GM12891 (cell line): ENCODE results near the gene ANKRD66.
"Not testable (repeated sequence)": the region's sequence is repeated elsewhere in the genome, so short reads cannot be mapped to it uniquely, and the experiment has no call there.

Experiments used
- DNase-seq: peaks from one replicate; pipeline ENCODE4 v3.0.0; 2011; ENCODE audit warnings: low spot score; ENCODE audit not compliant: insufficient read length
- FAIRE-seq: peaks from 2 replicates; lab custom pipeline; 2011; peaks lifted over from hg19 to GRCh38; lab: Jason Lieb, UNC
- PAX5 ChIP-seq: IDR thresholded peaks from 2 replicates; pipeline ENCODE4 v1.6.1; 2011; ENCODE audit warnings: low read length, moderate library complexity, mild to moderate bottlenecking; ENCODE audit not compliant: insufficient read depth, severe bottlenecking
- POLR2A ChIP-seq: IDR thresholded peaks from 2 replicates; pipeline ENCODE4 v1.6.1; 2011; ENCODE audit warnings: low read depth, low read length, control low read depth
- POLR2AphosphoS5 ChIP-seq: IDR thresholded peaks from 2 replicates; pipeline ENCODE4 v1.6.1; 2011; ENCODE audit warnings: low read depth, low read length, control low read depth
- POU2F2 ChIP-seq: IDR thresholded peaks from 2 replicates; pipeline ENCODE4 v1.6.1; 2011; ENCODE audit warnings: low read depth, mild to moderate bottlenecking, control low read depth, low read length, moderate library complexity
- SPI1 ChIP-seq: IDR thresholded peaks from 2 replicates; pipeline ENCODE4 v1.6.1; 2011; ENCODE audit warnings: low read depth, low read length, control low read depth
- TAF1 ChIP-seq: IDR thresholded peaks from 2 replicates; pipeline ENCODE4 v1.6.1; 2011; ENCODE audit warnings: low read depth, low read length, control low read depth

Gene ANKRD66

DNA sequence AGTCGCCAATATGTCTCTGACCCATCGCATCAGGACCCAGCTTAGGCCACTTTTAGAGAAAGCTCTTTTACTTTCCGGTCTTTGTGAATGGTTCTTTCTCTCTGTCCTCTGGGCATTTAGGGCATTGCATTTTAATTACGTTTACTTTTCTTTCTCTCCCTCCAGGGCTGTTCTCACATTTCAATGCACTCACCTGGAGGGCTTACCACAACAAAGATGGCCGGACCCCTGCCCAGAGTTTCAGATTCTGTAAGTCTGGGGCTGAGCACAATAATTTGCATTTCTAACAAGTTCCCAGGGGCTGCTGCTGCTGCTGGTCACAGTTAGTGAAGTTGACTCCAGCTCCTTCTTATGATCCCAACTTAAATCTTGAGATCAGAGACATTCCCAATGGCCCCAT, 3.0 kb downstream of the ANKRD66 start:
- FAIRE-seq = no peak
- DNase-seq = no peak

DNA sequence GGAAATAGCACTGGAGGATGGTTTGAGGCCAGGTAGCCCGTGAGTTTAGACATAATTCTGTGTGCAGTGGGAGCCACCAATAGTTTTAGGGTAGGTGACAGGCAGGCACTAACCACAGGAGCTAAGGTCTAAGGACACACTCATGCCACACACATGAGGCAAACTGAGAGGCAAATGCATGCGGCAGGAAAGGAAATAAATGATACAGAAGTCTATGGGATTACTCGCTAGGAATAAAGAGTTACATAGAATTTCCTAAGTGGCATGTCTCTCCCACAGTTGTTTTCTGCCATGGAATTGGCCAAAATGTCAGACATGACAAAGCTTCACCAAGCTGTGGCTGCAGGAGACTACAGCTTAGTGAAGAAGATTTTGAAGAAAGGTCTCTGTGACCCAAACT, 4.9 kb downstream of the ANKRD66 start:
- FAIRE-seq = no peak
- TF ChIP-seq SPI1 (no peak), POLR2A (no peak), PAX5 (no peak)
- no peak for DNase-seq

More for the DNA sequence above, 3.0 kb downstream of the ANKRD66 start:
- TF ChIP-seq POLR2A (no peak), POLR2AphosphoS5 (no peak), POU2F2 (no peak), PAX5 (no peak), TAF1 (no peak), SPI1 (no peak)

GRCh38 chr6:46755865-46756264, 9.1 kb downstream of the ANKRD66 start:
- no peak for TF ChIP-seq POLR2A
- TF ChIP-seq POLR2AphosphoS5 = no peak
- no peak for TF ChIP-seq TAF1
- no peak for TF ChIP-seq POU2F2
- no peak for TF ChIP-seq PAX5
- no peak for TF ChIP-seq SPI1
- FAIRE-seq = no peak
- no peak for DNase-seq

DNA sequence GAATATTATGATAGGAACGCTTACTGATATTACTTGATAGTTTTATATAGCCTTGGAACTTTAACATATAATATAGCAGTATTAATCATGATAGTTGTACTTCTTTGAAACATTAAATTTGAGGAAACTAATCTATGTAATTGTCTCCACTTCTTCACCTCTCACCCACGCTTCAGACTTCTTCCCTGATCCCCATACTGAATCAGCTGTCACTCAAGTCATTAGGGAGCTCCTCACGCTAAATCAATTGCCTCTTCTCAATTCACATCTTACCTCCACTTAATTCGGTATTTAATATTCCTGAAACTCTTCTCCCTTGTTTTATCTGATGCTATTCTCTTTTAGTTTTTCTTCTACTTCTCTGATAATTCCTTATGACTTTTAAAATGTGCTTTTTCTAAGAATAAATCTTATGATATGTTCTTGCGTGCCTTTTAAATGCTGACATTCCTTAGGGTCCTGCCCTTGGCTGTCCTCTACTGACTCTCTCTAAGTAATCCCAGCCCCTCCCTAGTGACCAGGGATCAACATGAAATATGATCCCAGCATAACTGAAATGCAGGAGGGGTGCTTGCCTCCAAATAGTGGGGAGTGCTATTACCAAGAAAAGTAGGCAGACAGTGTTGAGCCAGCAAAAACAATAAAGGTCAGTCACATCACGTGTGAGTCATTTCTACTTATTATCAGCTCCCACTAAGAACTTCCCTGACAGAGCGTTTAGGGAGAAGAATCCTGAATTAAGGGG, 9.9 kb downstream of the ANKRD66 start:
- FAIRE-seq = no peak
- no peak for TF ChIP-seq POLR2AphosphoS5
- no peak for TF ChIP-seq PAX5
- TF ChIP-seq TAF1 = no peak
- TF ChIP-seq POU2F2 = no peak
- no peak for TF ChIP-seq POLR2A
- TF ChIP-seq SPI1 = no peak

DNA sequence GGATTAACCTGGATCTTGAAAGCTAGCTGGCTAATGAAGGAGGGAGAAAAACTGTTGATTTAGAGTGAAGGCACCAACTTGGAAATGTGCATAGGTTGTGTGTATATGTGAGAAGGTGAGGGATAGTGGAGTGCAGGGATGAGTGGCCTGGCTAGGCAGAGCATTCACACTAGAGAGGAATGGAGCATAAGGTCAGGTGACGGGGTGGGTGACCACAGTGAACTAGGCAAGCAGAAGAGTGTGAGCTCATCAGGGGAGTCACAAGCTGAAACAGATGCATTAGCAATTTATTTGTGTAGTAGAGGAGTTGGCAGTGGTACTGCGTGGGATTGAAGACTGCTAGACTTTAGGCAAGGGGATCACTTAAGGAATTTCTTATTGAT, 10.5 kb downstream of the ANKRD66 start:
- FAIRE-seq (no peak), DNase-seq (no peak)
- TF ChIP-seq POLR2AphosphoS5 = no peak
- TF ChIP-seq TAF1 = no peak
- no peak for TF ChIP-seq SPI1
- TF ChIP-seq PAX5 = no peak
- no peak for TF ChIP-seq POU2F2
- TF ChIP-seq POLR2A = no peak

More for the DNA sequence above, 9.9 kb downstream of the ANKRD66 start:
- no peak for DNase-seq

GRCh38 chr6:46758960-46759753, 12.4 kb downstream of the ANKRD66 start:
- no peak for DNase-seq
- TF ChIP-seq POU2F2 (no peak), POLR2A (no peak), POLR2AphosphoS5 (no peak), TAF1 (no peak), SPI1 (no peak), PAX5 (no peak)
- FAIRE-seq = no peak

DNA sequence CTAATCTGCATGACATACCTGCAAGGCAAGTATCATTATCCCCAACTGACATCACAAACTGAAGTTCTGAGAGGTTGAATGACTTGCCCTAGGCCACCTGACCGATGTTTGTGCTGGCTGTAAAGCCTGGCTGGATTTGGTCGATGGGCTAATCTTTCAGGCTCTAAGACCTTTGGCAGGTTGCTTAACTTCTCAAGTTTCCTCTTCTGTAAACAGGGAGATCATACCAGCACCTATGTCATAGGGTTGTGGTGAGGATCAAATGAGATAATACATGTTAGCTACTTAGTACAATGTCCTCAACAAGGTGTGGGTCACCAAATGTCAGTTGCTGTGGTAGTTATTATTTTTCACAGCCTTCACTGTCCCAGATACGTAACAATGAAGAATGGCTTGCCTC, 14.2 kb downstream of the ANKRD66 start:
- FAIRE-seq (no peak), DNase-seq (no peak)
- TF ChIP-seq SPI1 (no peak), POU2F2 (no peak), POLR2A (no peak), PAX5 (no peak), POLR2AphosphoS5 (no peak), TAF1 (no peak)

GRCh38 chr6:46763466-46763865, 16.7 kb downstream of the ANKRD66 start:
- no peak for FAIRE-seq
- DNase-seq = no peak

GRCh38 chr6:46764280-46764679, 17.5 kb downstream of the ANKRD66 start:
- not testable (repeated sequence) for DNase-seq, FAIRE-seq

More at GRCh38 chr6:46763466-46763865, 16.7 kb downstream of the ANKRD66 start:
- TF ChIP-seq TAF1 (no peak), SPI1 (no peak), POLR2A (no peak), POU2F2 (no peak)

GRCh38 chr6:46764961-46765360, 18.2 kb downstream of the ANKRD66 start:
- no peak for TF ChIP-seq SPI1
- no peak for TF ChIP-seq TAF1
- no peak for TF ChIP-seq POU2F2
- DNase-seq (no peak), FAIRE-seq (no peak)
